HEK293 (cell line): Measurements from ENCODE around the gene RBM4.

Source experiments
- CTCF ChIA-PET: fragments of 350-600 bp; formaldehyde crosslinking; extraction: SDS; loops from one replicate; lab custom pipeline; 2021; ENCODE audit warnings: antibody characterized with exemption; lab: Yijun Ruan, JAX
- POLR2A ChIA-PET: fragments of 300-600 bp; formaldehyde crosslinking; extraction: SDS; loops from one replicate; lab custom pipeline; 2020; ENCODE audit warnings: antibody characterized with exemption, inconsistent platforms; lab: Yijun Ruan, JAX
- H3K27ac ChIP-seq: fragments of 200-500 bp; sonication (Bioruptor generic); 2 replicates; pipeline ENCODE4 v1.5.1; 2014; ENCODE audit warnings: low read depth, low read length, control low read depth, inconsistent platforms; ENCODE audit errors: extremely low read depth
- H3K36me3 ChIP-seq, 2 experiments: fragments of 200-500 bp in 1 of 2; sonication (Bioruptor generic) in 1 of 2; 1 replicate in 1 of 2; 2 replicates in 1 of 2; pipeline ENCODE4 v1.5.1; 2014 to 2017; ENCODE audit warnings: inconsistent platforms in 2 of 2, low read length in 2 of 2; ENCODE audit not compliant: control insufficient read depth in 2 of 2, insufficient read depth in 1 of 2
- H3K4me1 ChIP-seq: fragments of 200-500 bp; sonication (Bioruptor generic); 2 replicates; pipeline ENCODE4 v1.5.1; 2014; ENCODE audit warnings: mild to moderate bottlenecking, low read length, inconsistent platforms; ENCODE audit not compliant: control insufficient read depth, insufficient read depth
- H3K4me3 ChIP-seq: 2 replicates; pipeline ENCODE4 v1.5.1; 2011; ENCODE audit warnings: low read depth, mild to moderate bottlenecking, control low read depth, low read length, moderate library complexity
- H3K9me3 ChIP-seq: fragments of 200-500 bp; sonication (Bioruptor generic); 2 replicates; pipeline ENCODE4 v1.5.1; 2014; ENCODE audit warnings: low read depth, low read length, inconsistent platforms; ENCODE audit not compliant: control insufficient read depth, insufficient read depth
- FEZF1 ChIP-seq: fragments of 450-650 bp; formaldehyde crosslinking; IDR thresholded peaks from 2 replicates; pipeline ENCODE4 v1.5.1; 2016; ENCODE audit warnings: missing biosample characterization, missing genetic modification characterization
- OSR2 ChIP-seq: fragments of 450-650 bp; formaldehyde crosslinking; IDR thresholded peaks from 2 replicates; pipeline ENCODE4 v1.5.1; 2016; ENCODE audit warnings: missing biosample characterization, missing genetic modification characterization
- ZBTB1 ChIP-seq: fragments of 450-650 bp; formaldehyde crosslinking; IDR thresholded peaks from 2 replicates; pipeline ENCODE4 v1.5.1; 2016; ENCODE audit warnings: missing biosample characterization, missing genetic modification characterization
- ZBTB17 ChIP-seq: fragments of 450-650 bp; formaldehyde crosslinking; IDR thresholded peaks from 2 replicates; pipeline ENCODE4 v1.5.1; 2016; ENCODE audit warnings: missing biosample characterization, missing genetic modification characterization
- ZFHX2 ChIP-seq: fragments of 450-650 bp; formaldehyde crosslinking; conservative IDR thresholded peaks from 2 replicates; pipeline ENCODE4 v1.5.1; 2016; ENCODE audit warnings: missing biosample characterization, missing genetic modification characterization
- ZNF202 ChIP-seq: fragments of 450-650 bp; formaldehyde crosslinking; IDR thresholded peaks from 2 replicates; pipeline ENCODE4 v1.5.1; 2016; ENCODE audit warnings: missing biosample characterization, missing genetic modification characterization, borderline replicate concordance
- ZNF473 ChIP-seq: fragments of 450-650 bp; formaldehyde crosslinking; IDR thresholded peaks from 2 replicates; pipeline ENCODE4 v1.5.1; 2017; ENCODE audit warnings: missing biosample characterization, missing genetic modification characterization
- ZNF596 ChIP-seq: fragments of 450-650 bp; IDR thresholded peaks from 2 replicates; pipeline ENCODE4 v1.5.0; 2018; ENCODE audit warnings: missing biosample characterization, mild to moderate bottlenecking, missing genetic modification characterization, moderate library complexity
- ZNF777 ChIP-seq: fragments of 450-650 bp; formaldehyde crosslinking; IDR thresholded peaks from 2 replicates; pipeline ENCODE4 v1.5.1; 2017; ENCODE audit warnings: missing biosample characterization, missing genetic modification characterization, borderline replicate concordance
- ZNF830 ChIP-seq: fragments of 450-650 bp; IDR thresholded peaks from 2 replicates; pipeline ENCODE4 v1.5.0; 2018; ENCODE audit warnings: missing biosample characterization, missing genetic modification characterization, low read depth, mild to moderate bottlenecking, moderate library complexity
- ZNF843 ChIP-seq: fragments of 450-650 bp; formaldehyde crosslinking; IDR thresholded peaks from 2 replicates; pipeline ENCODE4 v1.5.1; 2016; ENCODE audit warnings: missing biosample characterization, missing genetic modification characterization
- ZSCAN30 ChIP-seq: fragments of 450-650 bp; IDR thresholded peaks from 2 replicates; pipeline ENCODE4 v1.5.1; 2018; ENCODE audit warnings: missing biosample characterization, mild to moderate bottlenecking, missing genetic modification characterization, moderate library complexity
- ZXDB ChIP-seq: fragments of 450-650 bp; formaldehyde crosslinking; IDR thresholded peaks from 2 replicates; pipeline ENCODE4 v1.5.1; 2016; ENCODE audit warnings: missing biosample characterization, missing genetic modification characterization
- TF ChIP-seq, protein P1 (sequence below): sonication (generic); formaldehyde crosslinking; IDR thresholded peaks from 2 replicates; pipeline ENCODE4 v1.8.1; 2022; ENCODE audit warnings: mild to moderate bottlenecking, moderate library complexity, missing genetic modification reagents
- TF ChIP-seq, protein P2 (sequence below): fragments of 450-650 bp; formaldehyde crosslinking; IDR thresholded peaks from 2 replicates; pipeline ENCODE4 v1.5.0; 2017; ENCODE audit warnings: missing biosample characterization, missing genetic modification characterization, borderline replicate concordance
- TF ChIP-seq, protein P3 (sequence below): fragments of 450-650 bp; formaldehyde crosslinking; IDR thresholded peaks from 2 replicates; pipeline ENCODE4 v1.5.1; 2016; ENCODE audit warnings: missing biosample characterization, missing genetic modification characterization
- TF ChIP-seq, protein P4 (sequence below): fragments of 450-650 bp; formaldehyde crosslinking; IDR thresholded peaks from 2 replicates; pipeline ENCODE4 v1.5.1; 2017; ENCODE audit warnings: missing biosample characterization, missing genetic modification characterization
- TF ChIP-seq, protein P5 (sequence below): fragments of 450-650 bp; formaldehyde crosslinking; IDR thresholded peaks from 2 replicates; pipeline ENCODE4 v1.5.1; 2016; ENCODE audit warnings: missing biosample characterization, missing genetic modification characterization
- TF ChIP-seq, protein P6 (sequence below): fragments of 450-650 bp; formaldehyde crosslinking; IDR thresholded peaks from 2 replicates; pipeline ENCODE4 v1.5.1; 2016; ENCODE audit warnings: missing biosample characterization, missing genetic modification characterization

Gene RBM4

DNA sequence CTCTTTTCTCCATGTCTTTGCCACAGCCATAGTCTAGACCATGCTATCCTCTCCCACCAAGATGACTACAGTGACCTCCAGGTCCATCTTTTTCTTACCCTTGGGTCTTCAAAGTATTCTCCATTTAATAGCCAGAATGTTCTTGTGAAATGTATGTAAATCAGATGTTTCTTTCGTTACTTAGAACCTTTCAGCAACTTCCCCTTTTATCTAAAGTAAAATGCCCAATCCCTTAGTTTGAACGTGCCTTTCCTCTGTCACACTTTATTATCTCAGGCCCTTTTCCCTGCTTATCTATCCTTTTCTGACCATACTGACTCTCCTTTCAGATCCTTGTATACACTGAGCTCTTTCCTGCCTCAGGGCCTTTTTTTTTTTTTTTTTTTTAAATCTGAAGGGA is 21.3 kb downstream of the RBM4 start:
- H3K9me3 ChIP-seq: no peaks in the 10 kb centered on the region
- no peak overlapping the region for H3K4me3 ChIP-seq
- TF ChIP-seq, protein P1, sequence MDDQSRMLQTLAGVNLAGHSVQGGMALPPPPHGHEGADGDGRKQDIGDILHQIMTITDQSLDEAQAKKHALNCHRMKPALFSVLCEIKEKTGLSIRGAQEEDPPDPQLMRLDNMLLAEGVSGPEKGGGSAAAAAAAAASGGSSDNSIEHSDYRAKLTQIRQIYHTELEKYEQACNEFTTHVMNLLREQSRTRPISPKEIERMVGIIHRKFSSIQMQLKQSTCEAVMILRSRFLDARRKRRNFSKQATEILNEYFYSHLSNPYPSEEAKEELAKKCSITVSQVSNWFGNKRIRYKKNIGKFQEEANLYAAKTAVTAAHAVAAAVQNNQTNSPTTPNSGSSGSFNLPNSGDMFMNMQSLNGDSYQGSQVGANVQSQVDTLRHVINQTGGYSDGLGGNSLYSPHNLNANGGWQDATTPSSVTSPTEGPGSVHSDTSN: no peak
- TF ChIP-seq, protein P2, sequence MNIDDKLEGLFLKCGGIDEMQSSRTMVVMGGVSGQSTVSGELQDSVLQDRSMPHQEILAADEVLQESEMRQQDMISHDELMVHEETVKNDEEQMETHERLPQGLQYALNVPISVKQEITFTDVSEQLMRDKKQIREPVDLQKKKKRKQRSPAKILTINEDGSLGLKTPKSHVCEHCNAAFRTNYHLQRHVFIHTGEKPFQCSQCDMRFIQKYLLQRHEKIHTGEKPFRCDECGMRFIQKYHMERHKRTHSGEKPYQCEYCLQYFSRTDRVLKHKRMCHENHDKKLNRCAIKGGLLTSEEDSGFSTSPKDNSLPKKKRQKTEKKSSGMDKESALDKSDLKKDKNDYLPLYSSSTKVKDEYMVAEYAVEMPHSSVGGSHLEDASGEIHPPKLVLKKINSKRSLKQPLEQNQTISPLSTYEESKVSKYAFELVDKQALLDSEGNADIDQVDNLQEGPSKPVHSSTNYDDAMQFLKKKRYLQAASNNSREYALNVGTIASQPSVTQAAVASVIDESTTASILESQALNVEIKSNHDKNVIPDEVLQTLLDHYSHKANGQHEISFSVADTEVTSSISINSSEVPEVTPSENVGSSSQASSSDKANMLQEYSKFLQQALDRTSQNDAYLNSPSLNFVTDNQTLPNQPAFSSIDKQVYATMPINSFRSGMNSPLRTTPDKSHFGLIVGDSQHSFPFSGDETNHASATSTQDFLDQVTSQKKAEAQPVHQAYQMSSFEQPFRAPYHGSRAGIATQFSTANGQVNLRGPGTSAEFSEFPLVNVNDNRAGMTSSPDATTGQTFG (tag by site-specific recombination): no peak
- TF ChIP-seq ZNF596 (tag by site-specific recombination) (no peak), ZSCAN30 (tag by site-specific recombination) (no peak), ZNF830 (tag by site-specific recombination) (no peak), ZBTB17 (tag by site-specific recombination) (0 out of 2 replicates have a peak, but pooled peaks have one; percentile 26), OSR2 (tag by site-specific recombination) (0 out of 2 replicates have a peak, but pooled peaks have one; percentile 13), ZXDB (peak; percentile 64), ZNF777 (tag by site-specific recombination) (no peak), ZNF202 (tag by site-specific recombination) (no peak), ZFHX2 (tag by site-specific recombination) (no peak), FEZF1 (tag by site-specific recombination) (peak; percentile 47), ZNF473 (tag by site-specific recombination) (no peak), ZBTB1 (tag by site-specific recombination) (no peak), ZNF843 (0 out of 2 replicates have a peak, but pooled peaks have one; percentile 24)
- TF ChIP-seq, protein P3, sequence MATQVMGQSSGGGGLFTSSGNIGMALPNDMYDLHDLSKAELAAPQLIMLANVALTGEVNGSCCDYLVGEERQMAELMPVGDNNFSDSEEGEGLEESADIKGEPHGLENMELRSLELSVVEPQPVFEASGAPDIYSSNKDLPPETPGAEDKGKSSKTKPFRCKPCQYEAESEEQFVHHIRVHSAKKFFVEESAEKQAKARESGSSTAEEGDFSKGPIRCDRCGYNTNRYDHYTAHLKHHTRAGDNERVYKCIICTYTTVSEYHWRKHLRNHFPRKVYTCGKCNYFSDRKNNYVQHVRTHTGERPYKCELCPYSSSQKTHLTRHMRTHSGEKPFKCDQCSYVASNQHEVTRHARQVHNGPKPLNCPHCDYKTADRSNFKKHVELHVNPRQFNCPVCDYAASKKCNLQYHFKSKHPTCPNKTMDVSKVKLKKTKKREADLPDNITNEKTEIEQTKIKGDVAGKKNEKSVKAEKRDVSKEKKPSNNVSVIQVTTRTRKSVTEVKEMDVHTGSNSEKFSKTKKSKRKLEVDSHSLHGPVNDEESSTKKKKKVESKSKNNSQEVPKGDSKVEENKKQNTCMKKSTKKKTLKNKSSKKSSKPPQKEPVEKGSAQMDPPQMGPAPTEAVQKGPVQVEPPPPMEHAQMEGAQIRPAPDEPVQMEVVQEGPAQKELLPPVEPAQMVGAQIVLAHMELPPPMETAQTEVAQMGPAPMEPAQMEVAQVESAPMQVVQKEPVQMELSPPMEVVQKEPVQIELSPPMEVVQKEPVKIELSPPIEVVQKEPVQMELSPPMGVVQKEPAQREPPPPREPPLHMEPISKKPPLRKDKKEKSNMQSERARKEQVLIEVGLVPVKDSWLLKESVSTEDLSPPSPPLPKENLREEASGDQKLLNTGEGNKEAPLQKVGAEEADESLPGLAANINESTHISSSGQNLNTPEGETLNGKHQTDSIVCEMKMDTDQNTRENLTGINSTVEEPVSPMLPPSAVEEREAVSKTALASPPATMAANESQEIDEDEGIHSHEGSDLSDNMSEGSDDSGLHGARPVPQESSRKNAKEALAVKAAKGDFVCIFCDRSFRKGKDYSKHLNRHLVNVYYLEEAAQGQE: no peak
- TF ChIP-seq, protein P4, sequence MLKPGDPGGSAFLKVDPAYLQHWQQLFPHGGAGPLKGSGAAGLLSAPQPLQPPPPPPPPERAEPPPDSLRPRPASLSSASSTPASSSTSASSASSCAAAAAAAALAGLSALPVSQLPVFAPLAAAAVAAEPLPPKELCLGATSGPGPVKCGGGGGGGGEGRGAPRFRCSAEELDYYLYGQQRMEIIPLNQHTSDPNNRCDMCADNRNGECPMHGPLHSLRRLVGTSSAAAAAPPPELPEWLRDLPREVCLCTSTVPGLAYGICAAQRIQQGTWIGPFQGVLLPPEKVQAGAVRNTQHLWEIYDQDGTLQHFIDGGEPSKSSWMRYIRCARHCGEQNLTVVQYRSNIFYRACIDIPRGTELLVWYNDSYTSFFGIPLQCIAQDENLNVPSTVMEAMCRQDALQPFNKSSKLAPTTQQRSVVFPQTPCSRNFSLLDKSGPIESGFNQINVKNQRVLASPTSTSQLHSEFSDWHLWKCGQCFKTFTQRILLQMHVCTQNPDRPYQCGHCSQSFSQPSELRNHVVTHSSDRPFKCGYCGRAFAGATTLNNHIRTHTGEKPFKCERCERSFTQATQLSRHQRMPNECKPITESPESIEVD: peak; percentile 31; the same call in 1 of the 2 replicates
- TF ChIP-seq, protein P5, sequence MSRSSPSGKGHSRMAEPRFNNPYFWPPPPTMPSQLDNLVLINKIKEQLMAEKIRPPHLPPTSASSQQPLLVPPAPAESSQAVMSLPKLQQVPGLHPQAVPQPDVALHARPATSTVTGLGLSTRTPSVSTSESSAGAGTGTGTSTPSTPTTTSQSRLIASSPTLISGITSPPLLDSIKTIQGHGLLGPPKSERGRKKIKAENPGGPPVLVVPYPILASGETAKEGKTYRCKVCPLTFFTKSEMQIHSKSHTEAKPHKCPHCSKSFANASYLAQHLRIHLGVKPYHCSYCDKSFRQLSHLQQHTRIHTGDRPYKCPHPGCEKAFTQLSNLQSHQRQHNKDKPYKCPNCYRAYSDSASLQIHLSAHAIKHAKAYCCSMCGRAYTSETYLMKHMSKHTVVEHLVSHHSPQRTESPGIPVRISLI (tag by site-specific recombination): no peak
- TF ChIP-seq, protein P6, sequence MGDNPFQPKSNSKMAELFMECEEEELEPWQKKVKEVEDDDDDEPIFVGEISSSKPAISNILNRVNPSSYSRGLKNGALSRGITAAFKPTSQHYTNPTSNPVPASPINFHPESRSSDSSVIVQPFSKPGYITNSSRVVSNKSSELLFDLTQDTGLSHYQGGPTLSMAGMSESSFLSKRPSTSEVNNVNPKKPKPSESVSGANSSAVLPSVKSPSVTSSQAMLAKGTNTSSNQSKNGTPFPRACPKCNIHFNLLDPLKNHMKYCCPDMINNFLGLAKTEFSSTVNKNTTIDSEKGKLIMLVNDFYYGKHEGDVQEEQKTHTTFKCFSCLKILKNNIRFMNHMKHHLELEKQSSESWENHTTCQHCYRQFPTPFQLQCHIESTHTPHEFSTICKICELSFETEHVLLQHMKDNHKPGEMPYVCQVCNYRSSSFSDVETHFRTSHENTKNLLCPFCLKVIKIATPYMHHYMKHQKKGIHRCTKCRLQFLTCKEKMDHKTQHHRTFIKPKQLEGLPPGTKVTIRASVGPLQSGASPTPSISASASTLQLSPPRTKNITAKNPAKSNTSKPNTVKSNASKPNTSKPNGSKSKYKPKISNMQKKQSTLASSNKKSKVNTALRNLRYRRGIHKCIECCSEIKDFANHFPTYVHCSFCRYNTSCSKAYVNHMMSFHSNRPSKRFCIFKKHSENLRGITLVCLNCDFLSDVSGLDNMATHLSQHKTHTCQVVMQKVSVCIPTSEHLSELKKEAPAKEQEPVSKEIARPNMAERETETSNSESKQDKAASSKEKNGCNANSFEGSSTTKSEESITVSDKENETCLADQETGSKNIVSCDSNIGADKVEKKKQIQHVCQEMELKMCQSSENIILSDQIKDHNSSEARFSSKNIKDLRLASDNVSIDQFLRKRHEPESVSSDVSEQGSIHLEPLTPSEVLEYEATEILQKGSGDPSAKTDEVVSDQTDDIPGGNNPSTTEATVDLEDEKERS (tag by site-specific recombination): no peak
- H3K27ac ChIP-seq: no peak overlapping the region
- ChIA-PET CTCF (interaction anchor here (0.7 to 0.8 kb wide), 3 partner anchors 19 to 123 kb away, joined by 3 to 4 read pairs (median 3); no protein-coding TSS in a partner anchor), POLR2A (interaction anchor here (0.6 to 2.5 kb wide), 12 partner anchors 10 to 823 kb away, joined by 3 to 14 read pairs (median 4); partner anchors contain the start of genes AIP, CCDC87, CCS and DPP3)
- H3K36me3 ChIP-seq: peaks cover 16 to 38% of the 10 kb centered on the region in 2 experiments; a peak in 2 of 3 replicates
- H3K4me1 ChIP-seq: no peaks in the 10 kb centered on the region
